HG03060 (cell line): ENCODE measurements around the gene SLC22A14.
"Not testable (repeated sequence)": the region's sequence is repeated elsewhere in the genome, so short reads cannot be mapped to it uniquely, and the experiment has no call there.

Source experiments
- ATAC-seq: cut with Tn5 transposase; IDR thresholded peaks from one replicate; pipeline ENCODE4 v1.9.1; 2021; ENCODE audit warnings: low read depth, moderate number of reproducible peaks; ENCODE audit not compliant: unreplicated experiment

Gene SLC22A14, protein sequence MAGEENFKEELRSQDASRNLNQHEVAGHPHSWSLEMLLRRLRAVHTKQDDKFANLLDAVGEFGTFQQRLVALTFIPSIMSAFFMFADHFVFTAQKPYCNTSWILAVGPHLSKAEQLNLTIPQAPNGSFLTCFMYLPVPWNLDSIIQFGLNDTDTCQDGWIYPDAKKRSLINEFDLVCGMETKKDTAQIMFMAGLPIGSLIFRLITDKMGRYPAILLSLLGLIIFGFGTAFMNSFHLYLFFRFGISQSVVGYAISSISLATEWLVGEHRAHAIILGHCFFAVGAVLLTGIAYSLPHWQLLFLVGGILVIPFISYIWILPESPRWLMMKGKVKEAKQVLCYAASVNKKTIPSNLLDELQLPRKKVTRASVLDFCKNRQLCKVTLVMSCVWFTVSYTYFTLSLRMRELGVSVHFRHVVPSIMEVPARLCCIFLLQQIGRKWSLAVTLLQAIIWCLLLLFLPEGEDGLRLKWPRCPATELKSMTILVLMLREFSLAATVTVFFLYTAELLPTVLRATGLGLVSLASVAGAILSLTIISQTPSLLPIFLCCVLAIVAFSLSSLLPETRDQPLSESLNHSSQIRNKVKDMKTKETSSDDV

DNA sequence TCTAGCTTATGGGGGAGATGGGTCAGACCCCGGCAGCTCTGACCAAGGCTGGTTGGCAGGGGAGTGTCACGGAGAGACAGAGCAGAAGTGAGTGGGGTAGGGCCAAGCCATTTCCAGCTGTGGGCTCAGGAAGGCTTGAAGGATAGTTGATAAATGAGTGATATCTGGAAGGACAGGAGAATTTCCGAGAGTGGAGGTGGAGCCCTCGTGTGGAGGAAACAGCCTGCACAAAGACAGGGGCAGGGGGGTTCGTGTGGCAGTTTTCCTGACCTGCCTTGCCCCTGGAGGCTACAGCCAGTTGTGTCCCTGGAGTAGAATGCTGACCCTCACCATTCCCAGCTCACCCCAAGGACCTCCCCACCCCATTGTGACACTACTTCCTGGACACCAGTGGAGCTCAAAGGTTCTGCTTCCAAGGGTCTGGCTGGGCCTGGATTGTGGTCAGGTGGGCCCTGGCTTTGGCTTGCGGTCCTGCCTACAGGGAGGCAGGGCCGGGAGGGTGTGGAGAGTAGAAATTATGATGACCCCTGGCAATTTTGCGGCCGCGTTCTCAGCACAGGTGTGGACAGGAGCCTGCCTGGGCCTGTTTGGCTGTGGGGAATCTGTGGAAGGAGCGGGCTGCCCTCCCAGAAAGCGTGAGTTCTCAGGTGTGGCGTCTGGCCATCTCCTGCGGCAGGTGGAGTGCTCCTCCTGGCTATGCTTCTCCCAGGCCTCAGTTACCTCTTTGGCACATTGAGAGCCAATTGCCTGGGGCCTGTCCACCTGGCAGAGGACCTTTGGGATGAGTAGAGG is at the start of gene SLC22A14:
Gene SLC22A14 (plus strand): TSS at position 400 of the 792 bp plus-strand sequence. CDS start 23,733 bp downstream, outside the sequence.
- ATAC-seq, result no peak

DNA sequence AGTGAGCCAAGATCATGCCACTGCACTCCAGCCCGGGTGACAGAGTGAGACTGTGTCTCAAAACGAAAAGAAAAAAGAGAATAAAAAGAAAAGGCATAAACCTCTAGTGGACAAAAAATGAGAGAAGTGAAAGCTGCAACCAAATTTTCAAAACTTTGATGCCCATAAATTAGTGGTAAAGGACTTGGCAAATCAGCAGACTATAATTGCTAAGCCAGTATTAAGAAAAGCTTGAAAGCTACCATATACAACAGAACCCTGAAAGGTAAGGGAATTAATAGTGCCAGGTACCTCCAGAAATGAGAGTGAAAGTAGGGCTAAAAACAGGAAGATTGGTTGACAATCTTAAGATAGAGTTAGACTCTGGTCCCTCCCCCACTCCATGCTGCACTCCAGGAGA is 49.4 kb upstream of the SLC22A14 start:
- ATAC-seq, result no peak

DNA sequence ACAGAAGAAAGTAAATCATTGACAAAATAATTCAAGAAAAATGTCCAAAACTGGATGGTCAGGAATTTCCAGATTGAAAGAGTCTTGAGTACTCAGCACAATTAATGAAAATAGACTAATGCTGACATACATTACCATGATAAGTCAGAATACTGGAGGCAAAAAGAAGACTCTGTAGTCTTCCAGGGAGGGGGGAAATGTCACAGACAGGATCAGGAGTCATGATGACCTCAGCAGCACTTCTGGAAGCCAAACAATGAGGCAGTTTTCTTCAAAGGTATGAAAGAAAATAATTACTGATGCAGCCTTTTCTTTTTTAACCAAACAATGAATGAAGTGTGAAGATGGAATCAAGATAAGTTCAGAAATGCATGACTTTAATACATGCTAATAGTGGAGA is 46.6 kb upstream of the SLC22A14 start:
- no peak for ATAC-seq

DNA sequence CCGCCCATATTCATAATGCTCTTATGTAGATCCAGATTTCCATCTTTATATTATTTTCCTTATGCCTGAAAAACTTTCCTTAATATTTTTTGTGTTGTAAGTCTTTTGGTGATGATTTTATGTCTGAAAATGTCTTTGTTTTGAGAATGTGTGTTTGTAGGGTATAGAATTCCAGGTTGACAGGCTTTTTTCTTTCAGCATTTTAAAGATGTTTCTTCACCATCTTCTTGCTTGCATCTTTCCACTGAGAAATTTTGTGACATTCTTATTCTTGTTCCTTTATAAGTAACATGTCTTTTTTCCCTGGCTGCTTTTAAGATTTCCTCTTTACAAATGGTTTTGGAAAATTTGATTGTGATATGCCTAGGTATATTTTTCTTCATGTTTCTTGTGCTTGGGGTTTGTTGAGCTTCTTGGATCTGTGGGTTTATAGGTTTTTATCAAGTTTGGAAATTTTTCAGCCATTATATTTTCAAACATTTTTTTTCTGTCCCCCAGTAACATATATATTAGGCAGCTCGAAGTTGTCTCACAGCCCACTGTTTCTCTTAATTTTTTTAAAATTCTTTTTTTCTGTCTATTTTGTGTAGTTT is 43.6 kb upstream of the SLC22A14 start:
- ATAC-seq, result no peak

DNA sequence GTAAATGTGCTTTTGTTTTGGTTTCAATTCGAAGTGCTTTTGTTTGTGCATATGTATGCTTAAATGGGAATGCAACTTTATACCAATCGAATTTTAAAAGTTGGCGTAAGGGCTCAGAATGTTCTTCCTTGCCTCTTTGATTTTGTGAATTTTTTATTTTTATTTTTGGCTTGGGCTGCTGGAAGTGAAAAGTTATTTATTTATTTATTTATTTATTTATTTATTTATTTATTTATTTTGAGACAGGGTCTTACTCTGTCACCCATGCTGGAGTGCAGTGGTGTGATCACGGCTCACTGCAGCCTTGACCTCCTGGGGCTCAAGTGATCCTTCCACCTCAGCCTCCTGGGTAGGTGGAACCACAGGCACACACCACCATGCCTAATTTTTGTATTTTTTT is 39.3 kb upstream of the SLC22A14 start:
- ATAC-seq, result not testable (repeated sequence)

DNA sequence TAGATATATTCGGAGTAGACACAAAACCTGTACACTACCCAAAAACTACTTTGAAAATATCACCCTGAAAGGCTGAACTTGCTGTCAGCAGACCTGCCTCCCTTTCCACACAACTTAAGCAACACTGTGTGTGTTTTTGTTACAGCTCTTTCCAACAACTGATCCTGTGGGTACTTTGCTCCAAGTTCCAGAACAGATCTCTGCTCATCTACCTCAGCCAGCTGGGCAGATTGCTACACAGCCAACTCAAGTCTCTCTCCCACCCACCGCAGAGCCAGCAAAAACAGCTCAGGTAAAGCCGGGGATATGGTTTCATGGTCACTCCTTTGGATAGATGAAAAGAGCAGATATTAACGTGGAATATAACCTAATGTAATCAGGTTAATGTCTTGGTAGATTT is 36.2 kb upstream of the SLC22A14 start:
- no peak for ATAC-seq

DNA sequence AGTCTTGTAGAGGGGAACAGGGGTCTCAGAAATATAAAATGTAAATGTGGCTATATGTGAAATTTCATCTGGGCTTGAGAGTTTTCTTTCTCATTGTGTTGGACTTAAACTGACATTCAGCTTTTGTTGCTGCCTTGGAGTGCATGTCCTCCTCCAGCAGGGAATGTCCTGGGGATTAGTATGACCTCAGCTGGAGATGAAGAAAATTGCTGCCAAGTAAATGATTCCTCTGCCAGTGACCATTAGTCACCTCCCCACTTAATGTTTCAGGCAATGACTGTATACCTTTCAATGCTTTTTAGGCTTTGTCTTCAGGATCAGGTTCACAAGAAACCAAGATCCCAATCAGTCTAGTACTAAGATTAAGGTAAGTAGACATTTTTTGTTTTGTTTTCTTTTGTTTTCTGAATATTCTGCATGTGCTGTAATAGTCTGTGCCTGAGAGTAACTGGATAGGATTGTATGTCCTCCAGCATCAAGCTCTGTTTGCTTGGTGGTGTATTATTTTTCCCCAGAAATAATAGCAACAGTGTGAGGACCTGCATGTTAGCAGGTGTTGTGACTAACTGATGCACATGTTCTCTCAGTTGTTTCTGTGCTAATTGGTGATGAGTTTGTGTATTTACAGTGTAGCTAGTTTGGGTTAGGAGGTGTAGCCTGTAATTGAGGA is 34.6 kb upstream of the SLC22A14 start:
- no peak for ATAC-seq

DNA sequence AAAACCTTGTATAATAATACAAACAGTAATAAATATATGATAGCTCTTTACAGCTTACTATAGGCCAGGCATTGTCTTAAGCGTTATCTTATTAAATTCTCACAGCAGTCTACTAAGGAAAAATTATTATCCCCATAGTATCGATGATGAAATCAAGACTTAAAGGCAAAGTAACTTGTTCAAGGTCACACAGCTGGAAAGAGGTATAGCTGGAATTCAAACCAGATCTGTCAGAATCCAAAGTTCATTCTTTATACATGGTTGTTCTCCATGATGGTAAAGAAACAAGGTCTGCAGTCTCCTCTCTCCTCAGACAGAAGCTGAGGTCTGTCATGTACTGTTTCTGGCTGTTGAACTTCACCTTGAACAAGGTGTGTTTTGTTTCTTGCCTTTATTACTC is 31.9 kb upstream of the SLC22A14 start:
- no peak for ATAC-seq

DNA sequence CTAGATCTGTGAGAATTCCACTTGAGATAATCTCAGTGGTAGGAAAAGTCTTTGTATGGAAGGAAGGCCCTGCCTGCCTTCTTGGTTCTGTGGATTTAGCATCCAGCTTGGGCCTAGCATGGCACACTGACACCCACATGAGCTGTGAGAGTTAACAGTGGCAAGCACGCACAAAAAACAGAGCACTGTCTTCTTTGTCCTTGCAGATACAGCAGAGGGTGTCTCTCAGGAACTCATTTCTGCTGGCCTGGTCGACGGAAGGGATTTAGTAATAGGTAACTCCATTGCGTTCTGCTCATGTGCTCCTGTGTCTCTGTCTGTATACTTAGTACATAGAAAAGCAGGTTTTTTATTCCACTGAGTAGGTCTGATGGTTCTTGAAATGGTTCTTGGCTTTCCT is 30.9 kb upstream of the SLC22A14 start:
- ATAC-seq, result no peak

DNA sequence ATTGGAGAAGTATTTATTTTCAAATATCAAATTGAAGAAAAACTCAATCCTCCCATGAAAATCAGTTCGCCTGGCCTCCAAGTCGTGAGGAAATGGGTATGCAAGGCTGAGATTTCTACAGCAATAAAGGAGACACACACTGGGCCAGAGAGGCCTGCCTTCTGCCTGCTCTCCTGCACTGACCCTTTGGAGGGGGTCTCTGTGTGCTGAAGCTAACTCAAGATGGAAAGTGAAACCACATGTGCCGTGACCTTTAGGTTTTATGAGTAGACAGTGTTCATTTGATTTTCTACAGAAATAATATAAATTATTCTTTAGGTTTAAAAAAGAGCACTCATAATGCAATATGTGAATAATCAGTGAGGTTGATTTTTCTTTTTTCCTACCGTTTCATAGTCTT is 28.4 kb upstream of the SLC22A14 start:
- ATAC-seq, result no peak

DNA sequence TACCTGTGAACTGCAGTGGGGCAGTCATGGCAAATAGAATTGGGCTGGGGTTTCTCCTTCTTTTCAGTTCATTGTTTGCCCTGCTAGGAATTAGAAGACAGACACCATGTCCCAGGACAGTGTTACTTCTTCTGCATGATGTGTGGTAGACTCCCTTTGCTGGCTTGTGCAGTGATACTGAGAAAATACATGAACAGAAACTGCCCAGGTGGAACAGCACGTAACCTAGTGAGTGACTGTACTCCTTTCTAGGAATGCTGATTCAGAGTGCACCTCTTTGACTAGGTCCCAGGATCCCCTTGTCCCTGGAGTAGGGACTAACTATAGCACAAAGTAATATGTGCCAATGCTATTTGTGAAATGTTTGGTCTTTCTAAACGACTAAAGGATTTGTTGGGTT is 27.2 kb upstream of the SLC22A14 start:
- no peak for ATAC-seq

DNA sequence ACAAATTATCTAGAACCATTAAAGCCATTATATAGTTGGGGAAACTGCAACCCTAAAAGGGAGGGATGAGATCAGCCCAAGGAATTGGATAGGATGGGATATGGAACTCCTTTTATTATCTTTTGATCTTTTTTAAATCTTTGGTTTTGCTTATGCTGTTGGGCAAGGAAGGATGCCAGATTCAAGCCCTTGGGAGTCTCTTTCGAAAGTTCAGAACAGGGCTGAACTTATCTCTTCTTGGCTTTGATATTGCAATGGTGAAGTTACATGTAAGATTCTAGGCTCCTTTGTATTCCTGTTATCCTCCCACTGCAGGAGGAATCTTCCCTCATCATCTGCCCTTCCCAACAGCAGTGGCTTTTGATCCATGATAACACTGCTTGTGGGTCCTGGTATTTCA is 26.5 kb upstream of the SLC22A14 start:
- ATAC-seq, result no peak

DNA sequence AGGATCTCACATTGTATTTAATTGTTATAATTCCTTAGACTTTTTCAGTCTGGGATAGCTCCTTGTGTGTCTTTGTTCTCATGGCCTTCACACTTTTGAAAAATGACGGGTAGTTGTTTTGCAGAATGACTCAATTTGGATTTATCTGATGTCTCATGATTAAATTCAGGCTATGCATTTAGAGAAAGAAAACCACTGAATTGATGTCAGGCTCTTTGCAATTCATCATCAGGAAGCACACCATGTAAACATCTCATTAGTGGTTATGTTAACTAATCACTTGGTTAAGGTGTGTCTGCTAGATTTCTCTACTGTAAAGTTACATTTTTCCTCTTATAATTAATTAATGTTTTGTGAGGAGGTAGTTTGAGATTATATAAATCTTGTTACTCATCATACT is 24.5 kb upstream of the SLC22A14 start:
- no peak for ATAC-seq

DNA sequence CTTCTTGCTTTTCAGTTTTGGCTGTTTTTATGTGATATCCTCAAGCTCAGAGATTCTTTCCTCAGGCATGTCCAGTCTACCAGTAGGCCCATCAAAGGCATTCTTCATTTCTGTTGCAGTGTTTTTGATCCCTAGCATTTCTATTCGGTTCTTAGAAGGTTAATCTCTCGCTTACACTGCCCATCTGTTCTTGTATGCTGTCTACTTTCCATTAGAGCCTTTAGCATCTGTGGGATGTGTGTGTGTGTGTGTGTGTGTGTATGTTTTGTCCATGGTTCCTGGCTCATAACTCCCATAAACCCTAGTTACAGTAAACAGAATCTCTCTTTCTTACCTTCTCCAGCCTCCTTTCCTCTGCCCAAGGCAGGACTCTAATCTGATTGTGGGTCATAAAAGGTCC is 21.6 kb upstream of the SLC22A14 start:
- no peak for ATAC-seq

DNA sequence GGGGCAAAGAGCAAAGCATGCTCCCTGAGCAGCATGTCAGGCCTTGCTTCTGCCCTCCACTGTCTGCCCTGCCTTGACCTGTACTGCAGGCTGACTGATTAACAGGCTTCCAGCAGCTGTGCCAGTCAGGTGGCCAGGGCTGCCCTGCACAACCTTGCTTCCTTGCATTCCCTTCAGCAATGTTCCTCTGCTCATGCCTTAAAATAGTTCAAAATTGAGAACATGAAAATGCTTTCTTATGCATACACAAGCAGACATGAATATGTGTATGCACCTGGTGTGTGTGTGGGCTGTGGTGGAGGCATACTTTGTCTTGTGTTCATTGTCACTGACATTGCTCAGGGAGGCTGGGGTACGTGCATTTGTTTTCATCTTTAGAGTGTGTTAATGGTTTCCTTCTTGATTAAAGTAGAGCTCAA is 17.7 kb upstream of the SLC22A14 start:
- ATAC-seq, result no peak

DNA sequence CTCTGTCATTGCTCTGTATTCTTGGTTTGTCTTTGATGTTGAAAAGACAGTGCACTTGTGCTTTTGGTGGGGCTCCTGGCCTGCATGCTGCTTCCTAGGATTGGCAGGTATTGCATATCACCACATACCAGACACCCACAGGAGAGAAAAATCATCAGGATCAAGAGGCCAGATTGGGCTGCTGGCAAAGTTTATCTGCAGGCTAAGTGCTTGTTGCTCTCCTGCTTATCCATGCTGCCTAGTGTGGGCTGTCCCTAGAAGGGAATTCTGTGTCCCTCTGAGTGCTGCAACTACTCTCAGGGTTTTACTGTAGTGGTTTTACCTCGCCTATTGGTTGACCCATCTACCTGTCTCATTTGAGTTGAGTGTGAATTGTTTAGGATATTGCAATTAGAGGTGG is 17.3 kb upstream of the SLC22A14 start:
- ATAC-seq, result no peak

DNA sequence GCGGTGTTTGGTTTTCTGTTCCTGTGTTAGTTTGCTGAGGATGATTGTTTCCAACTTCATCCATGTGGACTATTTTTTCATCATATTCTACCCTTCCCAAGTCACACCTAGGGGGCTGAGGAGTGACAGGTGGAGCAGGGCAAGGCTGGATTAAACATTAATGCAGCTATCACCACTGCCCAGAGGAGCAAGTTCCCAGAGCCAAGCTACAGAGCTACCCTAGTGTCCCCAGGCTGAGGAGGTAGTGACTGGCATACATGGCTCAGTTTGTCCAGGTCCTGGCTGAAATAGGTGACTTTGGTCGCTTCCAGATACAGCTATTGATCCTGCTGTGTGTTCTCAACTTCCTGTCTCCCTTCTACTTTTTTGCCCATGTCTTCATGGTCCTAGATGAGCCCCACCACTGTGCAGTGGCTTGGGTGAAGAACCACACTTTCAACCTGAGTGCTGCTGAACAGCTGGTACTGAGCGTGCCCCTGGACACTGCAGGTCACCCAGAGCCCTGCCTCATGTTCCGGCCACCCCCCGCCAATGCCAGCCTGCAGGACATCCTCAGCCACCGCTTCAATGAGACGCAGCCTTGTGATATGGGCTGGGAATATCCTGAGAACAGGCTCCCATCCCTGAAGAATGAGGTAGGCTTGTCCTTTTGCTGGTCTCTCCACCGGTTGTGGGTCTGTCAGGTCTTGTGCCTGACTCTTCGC is 16.3 kb upstream of the SLC22A14 start, which contains the start of gene SLC22A13:
Gene SLC22A13 (plus strand): TSS at position 209 of the 704 bp plus-strand sequence. CDS start 49 bp downstream, at position 258.
- no peak for ATAC-seq

DNA sequence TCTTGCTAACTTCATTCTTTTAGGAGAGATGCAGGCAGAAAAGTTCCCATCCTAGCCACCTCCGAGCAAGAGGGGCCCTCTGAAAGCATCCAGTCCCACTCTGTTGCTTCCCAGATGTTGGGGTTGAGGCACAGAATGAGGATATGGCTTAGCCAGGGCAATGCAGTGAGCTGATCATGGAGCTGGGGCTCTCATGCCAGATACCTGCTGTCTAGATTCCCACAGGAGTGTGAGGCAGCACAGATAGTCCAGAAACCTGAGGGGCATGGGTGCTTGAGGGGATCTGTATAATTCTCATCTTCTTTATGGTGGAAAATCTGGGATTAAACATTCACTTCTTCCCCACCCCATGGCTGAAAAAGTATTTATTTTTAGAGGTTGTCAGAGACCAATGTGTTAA is 15.3 kb upstream of the SLC22A14 start:
- no peak for ATAC-seq

DNA sequence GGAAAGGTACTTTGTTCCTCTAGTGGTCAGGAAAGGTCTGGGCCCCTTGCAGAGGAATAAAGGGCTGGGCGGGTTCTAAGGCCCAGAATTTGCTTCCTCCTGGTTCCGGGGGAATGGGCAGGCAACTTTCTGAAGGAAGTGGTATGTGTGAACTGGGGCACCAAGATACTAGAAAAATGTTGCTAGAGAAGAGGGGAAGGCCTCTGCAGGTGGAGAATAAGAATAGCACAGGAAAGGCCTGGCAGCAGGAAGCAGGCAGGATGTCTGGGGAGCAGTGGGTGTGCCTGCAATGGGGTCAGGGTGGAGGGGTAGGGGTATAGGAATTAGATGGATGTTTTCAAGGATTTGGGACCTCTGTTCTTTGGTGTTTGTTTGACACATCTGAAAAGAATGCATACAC is 14.4 kb upstream of the SLC22A14 start:
- ATAC-seq, result no peak

DNA sequence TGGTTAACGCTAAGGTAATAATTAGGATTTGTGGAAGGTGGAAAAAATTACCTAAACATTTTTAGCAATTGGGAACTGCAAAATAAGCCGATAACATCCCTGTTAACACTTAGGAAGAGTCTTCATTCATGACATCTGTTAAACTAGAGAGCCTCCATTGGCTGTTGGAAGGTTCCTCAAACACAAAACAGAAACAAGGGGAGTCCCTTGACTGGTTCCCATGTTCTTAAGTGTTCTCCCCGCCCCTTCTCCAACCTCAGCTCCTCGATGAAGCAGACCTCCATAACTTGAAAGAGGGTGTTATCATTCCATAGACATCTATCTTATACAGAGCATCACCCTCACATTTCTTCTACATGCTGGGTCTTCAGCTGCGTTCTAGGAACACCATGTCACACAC is 14.0 kb upstream of the SLC22A14 start:
- no peak for ATAC-seq
